KOPT-K1 (cell line): ENCODE measurements around the gene BNIP3.
"Not testable (repeated sequence)": the region's sequence is repeated elsewhere in the genome, so short reads cannot be mapped to it uniquely, and the experiment has no call there.

Source experiments
- H3K27ac ChIP-seq: fragments of 200-600 bp; sonication (generic); 2 replicates; pipeline ENCODE4 v1.5.1; 2016; ENCODE audit warnings: antibody characterized with exemption, mild to moderate bottlenecking, low read depth, low read length; ENCODE audit not compliant: poor library complexity, severe bottlenecking
- H3K36me3 ChIP-seq: fragments of 200-600 bp; sonication (generic); 2 replicates; pipeline ENCODE4 v1.5.1; 2017; ENCODE audit warnings: antibody characterized with exemption, mild to moderate bottlenecking, low read length, moderate library complexity; ENCODE audit not compliant: insufficient read depth
- H3K9me3 ChIP-seq: fragments of 200-600 bp; sonication (generic); 2 replicates; pipeline ENCODE4 v1.5.1; 2017; ENCODE audit warnings: antibody characterized with exemption, low read length, mild to moderate bottlenecking; ENCODE audit not compliant: insufficient read depth, poor library complexity, severe bottlenecking

BNIP3 gene

DNA sequence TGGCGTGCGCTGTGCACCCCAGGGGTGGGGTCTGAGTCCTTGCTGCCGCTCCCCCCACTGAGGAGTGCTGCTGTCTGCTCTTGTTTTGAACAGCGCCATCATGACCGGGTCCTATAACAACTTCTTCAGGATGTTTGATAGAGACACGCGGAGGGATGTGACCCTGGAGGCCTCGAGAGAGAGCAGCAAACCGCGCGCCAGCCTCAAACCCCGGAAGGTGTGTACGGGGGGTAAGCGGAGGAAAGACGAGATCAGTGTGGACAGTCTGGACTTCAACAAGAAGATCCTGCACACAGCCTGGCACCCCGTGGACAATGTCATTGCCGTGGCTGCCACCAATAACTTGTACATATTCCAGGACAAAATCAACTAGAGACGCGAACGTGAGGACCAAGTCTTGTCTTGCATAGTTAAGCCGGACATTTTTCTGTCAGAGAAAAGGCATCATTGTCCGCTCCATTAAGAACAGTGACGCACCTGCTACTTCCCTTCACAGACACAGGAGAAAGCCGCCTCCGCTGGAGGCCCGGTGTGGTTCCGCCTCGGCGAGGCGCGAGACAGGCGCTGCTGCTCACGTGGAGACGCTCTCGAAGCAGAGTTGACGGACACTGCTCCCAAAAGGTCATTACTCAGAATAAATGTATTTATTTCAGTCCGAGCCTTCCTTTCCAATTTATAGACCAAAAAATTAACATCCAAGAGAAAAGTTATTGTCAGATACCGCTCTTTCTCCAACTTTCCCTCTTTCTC lies 26.0 kb downstream of the BNIP3 start:
- peaks cover 86% of the 10 kb centered on the region for H3K36me3 ChIP-seq
- H3K27ac ChIP-seq, result no peak overlapping the region

DNA sequence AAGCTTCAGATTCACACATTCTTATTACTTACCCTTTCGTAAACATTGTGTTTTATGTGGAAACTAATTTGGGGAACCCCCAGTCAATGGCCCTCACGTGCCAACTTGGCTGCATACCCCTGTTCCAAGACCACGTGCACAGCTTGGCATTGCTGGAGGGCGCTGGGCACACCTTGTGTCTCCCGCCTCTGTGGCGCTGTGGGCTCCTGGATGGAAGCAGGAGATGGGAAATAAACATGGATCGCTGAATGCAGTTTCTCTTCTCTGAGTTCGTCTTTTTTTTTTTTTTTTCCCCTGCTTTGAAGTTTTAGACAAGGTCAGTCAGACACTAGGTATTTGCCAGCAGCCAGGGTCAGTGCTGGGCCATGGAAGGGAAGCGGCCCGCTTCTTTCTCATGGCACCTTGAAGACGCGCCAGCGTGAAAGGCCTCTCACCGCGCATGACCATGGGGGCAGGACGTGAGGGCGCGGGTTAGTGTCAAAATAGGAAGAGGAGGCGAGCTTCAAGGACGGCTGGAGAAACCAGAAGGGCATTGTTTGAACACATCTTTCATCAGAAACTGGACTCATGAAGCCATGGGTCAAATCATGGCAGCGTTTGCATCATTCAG lies 27.3 kb downstream of the BNIP3 start:
- Histone ChIP-seq H3K36me3 (peaks cover 87% of the 10 kb centered on the region), H3K9me3 (no peaks in the 10 kb centered on the region), H3K27ac (no peak overlapping the region)

More for the DNA sequence above, 26.0 kb downstream of the BNIP3 start:
- H3K9me3 ChIP-seq, result no peaks in the 10 kb centered on the region

GRCh38 chr10:131949908-131950307 lies 31.8 kb downstream of the BNIP3 start:
- not testable (repeated sequence) for H3K27ac ChIP-seq, H3K9me3 ChIP-seq
- peaks cover 94% of the 10 kb centered on the region for H3K36me3 ChIP-seq

DNA sequence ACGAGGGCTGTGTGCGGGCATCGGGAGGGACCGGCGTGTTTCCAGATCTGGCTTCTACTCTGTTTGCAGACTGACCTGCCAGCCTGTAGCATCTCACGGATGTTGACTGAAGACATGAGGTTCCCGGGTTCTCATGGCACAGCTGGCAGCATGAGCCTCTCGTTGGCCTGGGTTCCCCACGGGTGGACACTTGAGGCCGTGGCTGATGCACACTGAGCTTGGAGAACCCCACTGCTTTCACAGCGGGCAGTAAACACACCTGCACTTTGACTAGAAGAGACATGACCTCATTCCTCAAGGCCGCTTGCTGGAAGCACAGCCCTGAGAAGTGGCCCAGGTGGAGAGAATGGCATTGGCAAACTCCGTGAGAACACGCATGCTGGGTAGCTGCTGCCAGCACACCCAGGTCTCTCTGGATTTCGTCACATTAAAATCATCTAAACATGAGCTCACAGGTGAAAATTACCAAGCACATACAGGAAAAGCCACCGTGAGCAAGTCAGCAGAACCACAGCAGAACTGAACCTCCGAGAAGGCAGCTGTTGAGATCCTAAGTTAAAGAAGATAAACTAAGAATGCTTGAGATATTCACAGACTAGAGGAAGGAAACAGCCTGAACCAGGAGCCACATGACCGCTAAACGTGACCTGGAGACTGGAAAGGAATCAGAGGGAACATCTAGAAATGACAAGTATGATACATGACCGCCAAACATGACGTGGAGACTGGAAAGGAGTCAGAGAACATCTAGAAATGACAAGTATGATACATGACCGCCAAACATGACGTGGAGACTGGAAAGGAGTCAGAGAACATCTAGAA lies 32.5 kb downstream of the BNIP3 start:
- Histone ChIP-seq H3K27ac (no peak overlapping the region), H3K36me3 (peaks cover 94% of the 10 kb centered on the region), H3K9me3 (no peaks in the 10 kb centered on the region)

DNA sequence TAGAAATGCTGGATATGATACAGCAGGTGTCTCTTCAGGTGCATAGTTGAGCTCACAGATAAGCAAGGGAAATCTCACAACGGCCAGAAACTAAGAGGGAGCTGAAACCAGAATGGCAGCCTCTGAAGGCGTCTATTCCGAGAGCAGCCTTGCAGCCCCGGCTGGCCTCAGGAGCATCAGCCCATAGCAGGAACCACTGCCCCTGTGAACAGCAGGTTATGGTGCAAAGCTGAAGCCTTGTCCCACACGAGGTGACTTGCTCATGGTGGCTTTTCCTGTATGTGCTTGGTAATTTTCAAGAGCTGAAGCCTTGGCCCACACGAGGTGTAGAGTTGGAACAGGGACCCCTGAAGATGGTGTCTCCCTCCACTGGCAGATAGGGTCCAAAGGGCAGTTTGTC lies 33.2 kb downstream of the BNIP3 start:
- Histone ChIP-seq H3K36me3 (peaks cover 94% of the 10 kb centered on the region), H3K27ac (no peak overlapping the region)

DNA sequence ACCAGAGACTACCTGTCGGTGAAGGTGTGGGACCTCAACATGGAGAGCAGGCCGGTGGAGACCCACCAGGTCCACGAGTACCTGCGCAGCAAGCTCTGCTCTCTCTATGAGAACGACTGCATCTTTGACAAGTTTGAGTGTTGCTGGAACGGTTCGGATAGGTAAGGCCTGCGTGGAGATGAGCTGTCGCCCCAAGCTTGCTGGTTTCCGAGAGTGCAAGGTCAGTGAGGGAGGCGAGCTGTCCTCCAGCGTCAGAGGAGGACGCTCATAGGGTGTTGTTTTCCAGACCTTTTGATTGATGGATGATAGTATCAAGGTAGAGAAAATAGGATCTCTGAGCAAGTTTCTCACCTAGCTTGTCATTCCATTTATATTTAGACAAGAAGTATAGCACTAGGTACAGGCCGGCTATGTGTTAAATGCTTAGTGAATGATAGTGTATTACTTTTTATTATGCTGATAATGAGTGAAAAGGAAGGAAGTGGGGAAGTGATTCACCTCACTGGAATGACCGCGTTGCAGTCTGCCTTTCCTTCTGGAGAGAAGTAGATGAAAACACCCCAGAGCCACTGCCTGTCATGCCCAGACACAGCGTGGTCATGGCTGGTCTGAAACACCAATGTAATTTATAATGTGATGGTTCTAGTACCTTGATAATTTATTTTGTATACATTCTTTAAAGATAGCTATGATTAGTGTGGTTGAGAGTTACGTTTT lies 33.9 kb downstream of the BNIP3 start:
- Histone ChIP-seq H3K27ac (no peak overlapping the region), H3K36me3 (peaks cover 93% of the 10 kb centered on the region), H3K9me3 (no peaks in the 10 kb centered on the region)

More for the DNA sequence above, 33.2 kb downstream of the BNIP3 start:
- H3K9me3 ChIP-seq, result no peaks in the 10 kb centered on the region

DNA sequence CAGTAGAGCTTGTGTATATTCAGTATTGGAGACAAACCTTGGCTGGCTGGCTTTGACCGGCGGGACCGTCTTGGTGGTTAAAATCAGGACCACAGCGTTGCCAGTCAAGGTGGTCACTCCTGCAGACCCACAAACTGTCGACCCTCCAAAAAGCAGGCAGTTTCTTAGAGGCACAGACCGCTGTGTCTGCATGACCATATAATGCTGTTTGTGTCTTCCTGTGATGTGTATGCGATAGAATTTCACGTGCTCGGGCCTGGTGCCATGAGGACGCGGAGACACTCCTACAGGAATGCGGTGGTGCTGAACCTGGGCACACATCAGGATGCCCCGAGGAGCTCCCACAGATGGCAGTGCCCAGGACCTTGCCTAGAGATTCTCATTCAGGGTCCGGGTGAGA lies 34.8 kb downstream of the BNIP3 start:
- no peak overlapping the region for H3K27ac ChIP-seq
- peaks cover 98% of the 10 kb centered on the region for H3K36me3 ChIP-seq
- no peaks in the 10 kb centered on the region for H3K9me3 ChIP-seq

DNA sequence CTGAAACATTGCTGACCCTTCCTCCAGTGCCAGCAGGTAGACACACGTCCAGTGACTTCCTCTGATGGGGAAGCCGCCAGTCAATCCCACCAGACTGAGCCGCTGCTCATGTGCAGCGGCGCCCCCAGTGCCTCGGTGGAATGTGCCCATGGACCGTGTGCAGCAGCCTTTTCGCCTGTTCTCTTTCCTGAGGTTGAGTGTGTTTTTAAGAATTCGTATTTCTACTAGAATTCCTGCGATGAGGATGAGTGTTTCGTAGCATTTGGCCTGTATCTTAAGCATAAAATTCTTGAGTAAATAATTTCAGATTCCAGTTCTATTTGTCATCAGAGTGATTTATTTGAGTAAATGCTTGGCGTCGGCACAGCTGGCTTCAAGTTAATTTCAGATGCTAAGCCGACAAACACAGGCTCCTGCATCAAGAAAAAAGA lies 35.4 kb downstream of the BNIP3 start:
- Histone ChIP-seq H3K9me3 (no peaks in the 10 kb centered on the region), H3K27ac (no peak overlapping the region), H3K36me3 (peaks cover 99% of the 10 kb centered on the region)

- Histone ChIP-seq H3K27ac (no peak overlapping the region), H3K9me3 (no peaks in the 10 kb centered on the region), H3K36me3 (peaks cover 99% of the 10 kb centered on the region)
These were observed 36.6 kb downstream of the BNIP3 start for GRCh38 chr10:131944976-131945695.

GRCh38 chr10:131944412-131944811 lies 37.3 kb downstream of the BNIP3 start:
- H3K9me3 ChIP-seq, result no peaks in the 10 kb centered on the region
- H3K27ac ChIP-seq, result no peak overlapping the region
- peaks cover 95% of the 10 kb centered on the region for H3K36me3 ChIP-seq

DNA sequence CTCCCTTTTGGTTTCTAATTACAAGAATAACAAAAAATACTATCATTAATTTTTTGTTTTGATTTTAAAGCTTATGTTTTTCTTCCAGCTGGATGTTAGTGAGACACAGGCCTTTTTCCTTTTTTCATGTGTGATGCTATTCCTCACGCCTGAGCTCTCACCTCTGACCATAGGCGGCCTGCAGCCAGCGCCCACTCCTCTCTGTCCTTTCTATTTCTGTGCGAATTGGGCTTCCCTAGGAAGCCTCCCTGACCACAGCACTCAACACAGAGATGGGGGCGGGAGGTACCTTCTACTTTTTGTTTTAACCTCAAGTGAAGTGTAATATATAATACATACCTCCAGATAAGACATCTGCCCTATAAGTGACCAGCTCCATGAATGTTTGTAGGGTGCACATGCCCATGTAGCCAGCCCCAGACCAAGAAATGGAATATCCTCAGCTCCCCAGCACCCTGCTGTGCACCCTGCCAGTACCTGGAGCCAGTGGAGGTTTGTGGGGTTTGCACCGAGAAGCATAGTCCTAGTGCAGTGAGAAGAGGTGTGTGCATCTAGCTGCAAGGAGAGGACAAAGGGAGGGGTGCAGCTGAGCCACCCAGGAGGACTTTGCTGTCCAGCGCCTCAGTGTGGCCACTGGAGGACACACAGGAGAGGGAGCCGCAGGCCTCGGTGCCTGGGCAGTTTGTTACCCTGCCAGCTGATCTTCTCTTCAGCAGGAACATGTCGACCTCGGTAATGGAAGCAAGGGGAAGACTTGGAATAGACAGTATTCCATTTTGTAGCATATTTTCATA lies 38.5 kb downstream of the BNIP3 start:
- Histone ChIP-seq H3K27ac (no peak overlapping the region), H3K36me3 (peaks cover 91% of the 10 kb centered on the region), H3K9me3 (no peaks in the 10 kb centered on the region)

DNA sequence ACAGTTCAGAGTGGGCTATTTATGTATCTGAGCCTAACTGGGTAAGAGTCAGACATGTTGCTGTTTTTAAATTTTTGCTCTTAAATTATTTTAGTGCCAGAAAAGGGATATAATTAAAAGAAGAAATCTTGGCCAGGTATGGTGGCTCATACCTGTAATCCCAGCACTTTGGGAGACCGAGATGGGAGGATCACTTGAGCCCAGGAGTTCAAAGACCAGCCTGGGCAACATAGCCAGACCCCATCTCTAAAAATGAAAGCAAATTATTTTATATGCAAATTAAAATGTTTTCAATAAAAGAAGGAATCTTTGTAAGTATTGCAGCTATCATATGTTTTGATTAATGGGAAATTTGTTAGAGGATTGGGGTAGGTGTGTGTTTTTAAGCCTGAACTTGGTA lies 39.3 kb downstream of the BNIP3 start:
- no peaks in the 10 kb centered on the region for H3K9me3 ChIP-seq
- peaks cover 91% of the 10 kb centered on the region for H3K36me3 ChIP-seq
- no peak overlapping the region for H3K27ac ChIP-seq

- Histone ChIP-seq H3K9me3 (no peaks in the 10 kb centered on the region), H3K36me3 (peaks cover 87% of the 10 kb centered on the region), H3K27ac (no peak overlapping the region)
These were observed 43.0 kb downstream of the BNIP3 start for GRCh38 chr10:131938681-131939080.

- H3K9me3 ChIP-seq, result no peaks in the 10 kb centered on the region
- H3K36me3 ChIP-seq, result peaks cover 79% of the 10 kb centered on the region
- H3K27ac ChIP-seq, result no peak overlapping the region
These were observed 43.9 kb downstream of the BNIP3 start for GRCh38 chr10:131937836-131938235.
